Activated T-cell treated with anti-CD3 and anti-CD28 coated beads for 24 hours (primary cell): ENCODE results near the gene BTLA.
"Not testable (repeated sequence)": the region's sequence is repeated elsewhere in the genome, so short reads cannot be mapped to it uniquely, and the experiment has no call there.

Source experiments
- DNase-seq: peaks from one replicate; pipeline ENCODE4 v3.0.0-alpha.2; 2020; ENCODE audit warnings: low read depth

Gene BTLA

DNA sequence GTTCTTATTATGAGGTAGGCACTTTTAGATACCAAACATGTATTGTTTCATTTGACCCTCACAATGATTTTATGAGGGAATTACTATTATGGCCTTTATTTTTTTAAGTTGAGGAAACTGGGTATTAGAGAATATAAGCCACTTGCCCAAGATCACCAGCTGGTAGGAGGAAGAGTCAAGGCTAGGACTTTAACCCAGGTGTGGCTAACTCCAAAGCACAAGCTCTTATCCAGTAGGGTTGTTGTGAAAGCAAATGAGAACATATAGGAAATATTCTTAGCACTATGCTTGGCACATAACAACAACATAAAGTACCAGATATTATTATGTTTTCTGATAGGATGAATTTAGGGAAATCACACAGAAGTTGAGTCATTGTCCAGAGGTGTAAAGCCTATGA is 7.9 kb downstream of the BTLA start:
- DNase-seq = no peak

DNA sequence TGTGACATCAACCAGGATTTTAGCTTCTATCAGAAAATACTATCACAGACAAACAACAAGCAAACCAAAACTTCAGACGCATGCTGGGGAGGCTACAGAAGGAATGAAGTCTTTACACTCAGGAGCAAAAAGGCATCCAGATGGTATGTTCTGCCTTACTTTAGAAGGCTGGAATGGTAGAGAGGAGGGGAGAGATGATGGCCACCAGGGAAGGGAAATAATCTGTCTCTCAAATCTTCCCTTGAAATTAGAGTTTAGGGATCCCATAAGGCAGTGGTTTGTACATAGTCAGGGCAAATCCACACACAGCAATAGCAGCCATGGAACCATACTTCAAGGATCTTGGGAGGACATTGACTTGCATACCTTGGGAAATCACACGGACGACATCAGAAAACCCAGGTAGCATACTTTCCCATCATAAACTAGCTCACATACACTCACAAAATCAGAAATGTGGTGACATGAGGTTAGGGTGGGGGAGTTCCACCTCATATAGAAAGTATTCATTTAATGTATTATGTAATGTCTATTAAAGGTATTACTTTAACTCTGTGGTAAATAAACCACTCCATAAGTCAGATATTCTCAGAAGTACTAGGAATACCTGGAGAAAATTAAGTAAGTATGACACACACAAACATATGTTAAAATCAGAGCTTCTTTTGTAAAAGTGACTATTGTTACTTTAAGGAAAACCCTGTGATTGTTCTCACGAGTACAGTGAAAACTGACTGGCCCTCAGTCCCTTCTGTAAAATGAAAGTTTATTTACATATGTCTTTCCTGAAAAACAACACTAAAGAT is 9.4 kb downstream of the BTLA start:
- DNase-seq = no peak

DNA sequence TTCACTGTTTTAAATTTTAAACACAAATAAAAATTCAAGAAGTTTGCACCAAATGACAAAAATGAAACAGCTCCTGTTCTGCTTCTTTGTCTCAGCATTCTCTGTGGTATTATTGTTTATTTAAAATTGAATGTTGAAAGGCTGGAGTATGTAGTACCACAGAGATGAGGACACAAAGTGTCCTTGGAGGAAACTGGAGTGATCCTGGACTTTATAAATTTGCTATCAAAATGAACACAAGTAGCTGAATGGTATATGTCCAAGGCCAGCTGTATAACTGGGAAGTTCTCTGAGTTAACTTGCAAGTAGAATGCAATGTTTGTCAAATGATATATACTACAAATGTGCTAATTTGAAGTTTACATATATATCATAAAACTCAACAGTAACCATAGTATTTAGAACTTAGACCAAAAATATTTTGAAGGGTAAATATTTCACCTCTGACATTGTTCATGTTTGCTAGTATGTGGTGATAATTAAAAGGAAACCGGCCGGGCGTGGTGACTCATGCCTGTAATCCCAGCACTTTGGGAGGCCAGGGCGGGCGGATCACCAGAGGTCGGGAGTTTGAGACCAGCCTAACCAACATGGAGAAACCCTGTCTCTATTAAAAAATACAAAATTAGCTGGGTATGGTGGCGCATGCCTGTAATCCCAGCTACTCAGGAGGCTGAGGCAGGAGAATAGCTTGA is 12.3 kb downstream of the BTLA start:
- no peak for DNase-seq

DNA sequence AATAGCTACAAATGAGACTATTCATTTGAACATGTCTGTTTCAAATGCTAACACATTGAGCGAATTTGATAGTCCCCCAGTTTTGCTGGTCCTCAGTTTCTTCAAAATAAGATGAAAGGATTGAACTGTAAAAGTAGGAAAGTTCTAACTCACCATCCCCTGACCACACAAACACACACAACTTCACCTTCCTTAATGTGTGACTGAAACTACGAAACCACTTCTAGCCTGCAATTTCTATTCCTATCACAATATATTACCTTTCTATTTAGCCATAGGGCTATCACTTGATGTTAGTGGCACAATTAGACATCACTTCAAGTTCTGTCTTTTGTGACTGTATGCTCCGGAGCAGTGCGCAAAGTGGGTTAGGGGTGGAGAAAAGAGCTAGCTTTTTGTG is 14.9 kb downstream of the BTLA start:
- no peak for DNase-seq

DNA sequence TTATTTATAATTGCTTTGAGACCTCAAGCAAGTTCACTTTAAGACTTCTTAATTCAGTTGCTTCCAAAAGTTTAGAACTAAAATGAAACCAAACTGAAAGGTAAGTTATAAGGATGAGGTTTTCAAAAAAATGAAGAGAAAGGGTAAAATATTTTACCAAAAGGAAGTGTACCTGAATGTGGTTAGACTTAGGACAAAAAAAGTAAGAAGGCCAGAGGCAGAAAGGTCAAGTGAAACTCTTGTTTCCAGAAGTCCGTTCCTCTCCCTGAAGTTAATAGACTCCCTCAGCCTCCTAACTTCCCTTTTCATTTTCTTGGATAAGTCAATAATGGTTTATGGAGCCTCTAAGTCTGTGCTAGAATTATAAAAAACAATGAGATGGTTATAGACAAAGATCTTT is 16.6 kb downstream of the BTLA start:
- no peak for DNase-seq

DNA sequence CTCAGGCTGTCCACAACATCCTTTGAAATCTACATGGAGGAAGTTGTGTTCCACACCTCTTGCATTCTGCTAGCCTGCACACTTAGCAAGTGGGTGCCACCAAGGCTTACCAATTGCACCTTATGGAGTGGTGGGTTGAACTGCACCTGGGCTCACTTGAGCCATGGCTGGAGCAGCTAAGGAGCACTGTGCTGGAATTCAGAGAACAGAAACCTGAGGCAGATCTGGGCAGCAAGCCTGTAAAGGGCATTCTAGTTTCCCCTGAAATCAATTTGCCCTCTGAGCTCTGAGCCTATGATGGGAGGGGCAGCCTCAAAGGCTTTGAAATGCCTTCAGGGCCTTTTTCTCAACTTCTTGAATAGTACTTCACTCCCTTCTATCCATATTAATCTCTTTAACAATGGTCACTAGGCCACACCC is 18.0 kb downstream of the BTLA start:
- no peak for DNase-seq

DNA sequence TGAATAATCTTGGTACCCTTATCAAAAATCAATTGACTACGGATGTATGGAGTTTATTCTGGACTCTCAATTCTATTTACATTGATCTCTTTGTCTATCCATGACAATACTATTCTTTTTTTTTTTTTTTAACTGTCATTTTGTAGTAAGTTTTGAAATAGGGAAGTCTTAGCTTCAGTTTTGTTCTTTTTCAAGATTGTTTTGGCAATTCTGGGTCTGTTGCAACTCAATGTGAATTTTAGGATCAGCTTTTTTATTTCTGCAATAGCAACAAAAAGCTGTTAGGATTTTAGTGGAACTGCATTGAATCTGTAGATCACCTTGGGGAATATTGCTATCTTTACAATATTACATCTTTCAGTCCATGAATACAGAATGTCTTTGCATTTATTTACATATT is 21.4 kb downstream of the BTLA start:
- DNase-seq = no peak

DNA sequence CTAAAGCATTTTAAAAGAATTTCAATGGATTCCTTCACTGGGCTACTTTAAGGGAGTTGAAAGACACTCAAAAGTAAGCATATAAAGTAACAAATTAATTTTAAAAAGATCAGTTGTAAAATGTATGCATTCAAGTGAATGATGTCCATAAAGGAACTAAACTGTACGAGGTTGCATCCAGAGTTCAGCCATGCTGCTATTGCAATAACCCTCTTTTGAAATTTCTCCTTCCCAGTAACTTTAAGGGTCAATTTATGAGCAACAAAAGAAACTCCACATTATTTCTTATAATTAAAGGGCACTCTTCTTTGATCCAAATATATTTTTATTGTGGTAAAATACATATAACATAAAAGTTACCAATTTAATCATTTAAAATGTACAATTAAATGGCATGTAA is 22.9 kb downstream of the BTLA start:
- no peak for DNase-seq

DNA sequence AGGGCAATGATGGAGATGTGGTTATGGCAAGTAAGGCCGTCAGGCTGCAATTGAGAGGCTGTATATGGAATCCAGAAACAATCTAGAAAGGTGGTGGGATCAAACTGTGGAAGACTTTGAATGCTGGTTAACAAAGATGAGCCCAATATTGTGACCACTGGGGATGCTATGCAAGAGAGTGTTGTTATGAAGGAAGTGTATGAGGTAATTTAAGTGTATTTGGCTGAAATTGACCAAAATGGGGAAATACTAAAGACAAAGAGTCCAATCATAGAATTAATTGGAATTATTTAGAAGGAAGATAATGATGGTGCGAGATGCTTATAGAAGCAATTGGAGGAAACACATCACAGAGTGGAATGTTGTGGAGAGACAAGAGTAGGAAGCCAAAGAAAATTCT is 24.5 kb downstream of the BTLA start:
- no peak for DNase-seq

DNA sequence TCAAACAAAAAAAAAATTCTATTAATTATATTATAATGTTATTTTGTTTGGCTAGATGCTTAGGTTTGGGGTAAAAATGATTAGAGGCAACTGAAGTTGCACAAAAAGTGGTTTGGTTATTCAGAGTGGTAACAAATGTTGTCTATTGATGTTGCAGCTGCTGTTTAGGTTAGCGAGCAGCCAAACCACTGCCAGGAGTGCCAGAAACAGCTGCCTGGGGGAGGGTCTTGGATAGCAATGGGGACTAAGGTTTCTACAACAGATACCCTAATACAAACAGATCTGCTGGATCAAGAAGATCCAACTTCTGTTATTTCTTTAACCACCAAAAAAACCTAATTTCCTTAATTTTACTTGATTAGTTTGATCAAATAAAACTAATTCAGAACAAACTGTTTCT is 26.6 kb downstream of the BTLA start:
- no peak for DNase-seq

DNA sequence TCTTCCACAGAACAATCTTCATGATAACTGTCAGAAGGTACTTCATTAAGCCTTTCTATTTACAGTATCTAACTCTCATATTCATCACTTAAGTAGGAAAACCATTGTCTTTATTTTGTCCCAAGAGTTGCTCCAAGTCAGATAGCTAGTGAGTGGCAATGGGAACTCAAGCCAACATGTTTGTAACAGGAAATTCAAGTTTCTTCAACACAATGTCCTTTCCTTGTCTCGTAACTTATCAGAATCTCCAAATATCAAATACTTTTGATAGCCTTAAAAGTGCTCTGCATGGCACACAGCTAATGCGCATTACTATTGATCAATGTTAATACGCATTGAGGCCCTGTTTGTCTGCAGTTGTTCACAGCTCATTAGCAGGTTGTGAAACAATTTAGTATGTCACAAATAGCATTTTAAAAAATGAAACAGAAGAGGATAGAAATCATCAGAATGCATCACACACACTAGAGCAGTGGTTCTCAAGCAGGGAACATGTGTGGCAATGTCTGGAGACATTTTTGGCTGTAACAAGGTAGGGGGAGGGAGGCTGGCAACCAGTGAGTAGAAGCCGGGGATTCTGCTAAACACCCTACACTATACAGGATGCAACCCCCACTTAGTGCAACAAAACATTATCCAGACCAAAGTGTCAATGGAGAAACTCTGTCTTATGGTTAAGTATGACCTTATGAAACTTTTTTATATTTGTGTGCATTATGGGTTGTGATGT is 27.5 kb downstream of the BTLA start:
- no peak for DNase-seq

DNA sequence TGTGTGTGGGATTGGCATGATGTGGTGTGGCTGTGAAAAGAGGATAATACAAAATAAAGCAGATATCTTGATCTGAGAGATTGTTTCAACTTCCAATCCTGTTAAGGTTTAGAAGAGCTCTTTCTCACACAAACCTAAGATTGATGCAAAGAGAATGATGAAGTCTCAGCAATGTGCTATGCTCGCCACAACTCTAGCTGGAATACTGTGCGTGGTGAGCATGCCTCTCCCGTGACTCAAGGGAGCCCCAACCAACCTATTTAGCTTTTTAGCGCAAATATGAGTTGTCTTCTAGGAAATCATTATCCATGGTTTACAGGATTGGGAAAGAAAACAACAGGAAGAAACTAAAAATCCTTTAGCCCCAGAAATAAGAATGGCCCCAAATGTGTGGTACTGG is 28.5 kb downstream of the BTLA start:
- no peak for DNase-seq

DNA sequence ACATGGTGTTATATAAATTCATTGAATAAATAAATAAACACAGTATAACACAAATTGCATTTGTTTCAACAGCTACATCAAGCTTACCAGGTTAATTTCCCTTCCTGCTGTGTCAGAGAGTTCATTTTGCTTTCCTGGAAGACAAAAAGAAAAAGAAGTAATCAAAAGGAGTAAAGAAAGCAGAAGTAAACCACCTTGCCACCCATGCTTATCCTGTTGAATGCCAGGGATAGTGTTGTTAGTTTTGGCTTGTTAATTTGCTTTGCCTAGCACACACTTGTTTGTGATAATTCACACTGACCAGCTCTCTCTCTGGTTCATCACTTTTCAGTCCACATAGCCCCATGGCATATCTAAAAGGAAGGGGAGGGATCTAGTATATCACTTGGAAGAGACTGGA is 29.6 kb downstream of the BTLA start:
- DNase-seq = no peak

DNA sequence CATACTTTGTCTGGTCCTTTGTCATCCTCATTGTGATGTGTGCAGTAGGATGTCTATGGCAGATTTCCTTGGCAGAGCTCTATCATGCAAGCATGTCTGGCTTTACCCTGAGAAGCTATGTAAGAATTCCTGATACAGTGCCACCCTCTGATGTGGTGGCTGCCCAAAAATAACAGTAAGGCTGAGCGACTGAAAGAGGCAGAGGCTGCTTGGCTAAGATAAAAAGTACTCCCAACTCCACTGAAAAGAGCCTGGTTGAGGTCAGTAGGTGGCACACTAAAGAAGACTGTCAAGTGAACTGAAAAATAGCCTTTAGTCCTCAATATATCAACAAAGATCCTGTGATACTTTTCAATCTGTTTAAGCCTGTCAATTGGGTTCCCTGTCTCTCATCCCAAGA is 31.7 kb downstream of the BTLA start:
- DNase-seq = no peak

DNA sequence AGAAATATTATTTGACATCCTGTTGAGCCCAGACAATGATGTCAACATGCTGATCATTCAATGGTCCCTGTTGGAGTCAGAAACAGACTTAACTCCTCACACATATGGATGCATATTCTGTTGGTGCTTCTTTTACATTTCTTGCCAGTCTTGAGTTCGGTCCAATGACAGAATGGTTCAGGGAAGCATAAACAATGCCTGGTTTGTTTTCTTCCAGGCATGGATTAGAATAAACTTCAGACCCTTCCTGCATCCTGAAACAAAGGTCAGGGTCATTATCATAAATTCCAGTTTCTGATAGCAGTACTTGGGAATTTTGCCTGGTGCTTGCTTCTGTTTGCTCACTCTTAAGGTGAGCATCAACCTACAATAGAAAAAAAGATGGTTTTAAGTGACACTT is 33.3 kb downstream of the BTLA start:
- no peak for DNase-seq

DNA sequence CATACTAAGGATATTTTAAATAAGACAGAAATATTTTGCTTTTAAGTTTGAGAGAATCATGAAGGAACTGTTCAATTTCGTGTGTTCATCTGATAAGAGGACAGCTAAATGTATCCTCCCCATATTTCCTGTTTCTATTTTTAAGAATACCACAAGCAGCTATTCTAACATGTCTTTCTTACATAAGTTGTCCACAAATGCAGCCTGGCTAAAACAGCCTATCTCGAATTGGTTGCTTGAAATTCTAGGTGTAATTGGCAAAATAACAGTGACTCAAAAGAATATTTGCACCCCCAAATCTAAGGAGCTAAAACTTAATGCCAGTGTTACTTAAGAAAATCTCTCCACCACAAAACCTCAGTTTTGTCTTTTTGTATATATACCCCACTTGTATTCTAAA is 35.0 kb downstream of the BTLA start:
- DNase-seq = no peak

DNA sequence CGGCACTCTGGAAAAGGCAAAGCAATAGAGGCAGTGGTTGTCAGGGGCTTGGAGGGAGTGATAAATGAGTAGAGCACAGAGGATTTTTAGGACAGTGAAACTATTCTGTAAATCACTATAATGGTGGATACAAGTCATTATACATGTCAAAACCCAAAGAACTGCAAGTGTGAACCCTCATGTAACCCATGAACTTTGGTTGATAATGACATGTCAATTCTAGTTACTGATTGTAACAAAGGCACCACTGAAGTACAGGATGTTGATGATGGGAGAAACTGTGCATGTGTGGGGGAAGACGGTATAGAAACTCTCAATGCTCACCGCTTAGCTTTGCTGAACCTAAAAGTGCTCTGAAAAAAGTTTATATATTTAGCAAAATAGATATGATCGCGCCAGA is 36.0 kb downstream of the BTLA start:
- no peak for DNase-seq

DNA sequence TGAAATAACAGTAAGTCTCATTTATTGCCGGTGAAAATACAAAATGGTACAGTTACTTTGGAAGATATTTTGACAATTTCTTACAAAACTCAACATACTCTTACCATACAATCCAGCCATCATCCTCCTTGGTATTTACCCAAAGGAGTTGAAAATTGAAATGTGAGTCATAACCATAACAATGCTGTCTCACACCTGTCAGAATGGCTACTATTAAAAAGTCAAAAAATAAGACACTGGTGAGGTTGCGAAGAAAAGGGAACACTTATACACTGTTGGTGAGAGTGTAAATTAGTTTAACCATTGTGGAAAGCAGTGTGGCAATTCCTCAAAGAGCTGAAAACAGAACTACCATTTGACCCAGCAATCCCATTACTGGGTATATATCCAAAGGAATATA is 37.5 kb downstream of the BTLA start:
- DNase-seq = not testable (repeated sequence)

DNA sequence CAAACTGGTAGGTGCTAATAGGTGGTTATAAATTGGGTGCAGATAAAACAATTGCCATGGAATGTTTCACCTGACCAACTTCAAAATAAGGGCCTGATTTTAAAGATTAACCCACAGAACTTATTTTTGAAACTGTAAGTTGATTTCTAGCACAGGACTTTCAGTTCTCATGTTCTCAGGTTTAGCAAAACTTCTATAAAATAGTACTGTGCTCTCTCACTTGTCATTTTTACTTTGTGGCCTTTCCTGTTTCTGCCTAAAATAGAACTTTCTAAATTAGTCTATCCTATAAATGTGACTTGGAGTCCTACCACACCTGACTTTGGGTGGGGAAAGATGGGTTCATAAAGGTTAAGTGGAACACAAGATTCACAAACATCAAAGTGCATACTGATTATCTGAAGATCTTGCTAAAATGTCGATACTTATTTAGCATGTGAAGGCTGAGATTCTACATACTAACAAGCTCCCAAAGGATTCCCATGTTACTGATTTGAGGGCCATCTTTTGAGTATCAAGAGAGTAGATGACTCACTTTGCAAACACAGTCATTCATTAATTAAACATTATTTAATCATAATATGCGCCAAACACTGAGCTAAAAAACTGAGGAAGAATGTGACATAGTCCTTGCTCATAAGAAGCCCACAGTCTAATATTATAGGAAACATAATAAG is 38.6 kb downstream of the BTLA start:
- DNase-seq = no peak

DNA sequence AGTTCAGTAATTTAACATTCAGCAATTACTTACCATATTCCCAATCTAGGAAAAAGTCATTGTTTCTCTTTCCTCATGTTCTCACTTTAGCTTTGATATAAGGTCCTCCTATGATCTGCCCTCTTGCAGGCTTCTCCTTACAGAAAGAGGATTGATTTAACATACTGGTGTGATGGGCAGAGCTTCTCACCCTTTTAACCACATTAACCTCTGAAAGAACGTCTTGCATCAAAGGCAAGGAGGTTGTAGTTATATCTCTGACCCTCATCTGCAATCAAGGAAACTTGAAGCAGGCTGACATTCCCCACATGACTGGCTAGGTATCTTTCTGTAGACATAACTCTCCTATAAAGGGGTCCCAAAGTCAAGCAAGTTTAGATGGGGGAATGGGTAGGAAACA is 39.5 kb downstream of the BTLA start:
- no peak for DNase-seq

DNA sequence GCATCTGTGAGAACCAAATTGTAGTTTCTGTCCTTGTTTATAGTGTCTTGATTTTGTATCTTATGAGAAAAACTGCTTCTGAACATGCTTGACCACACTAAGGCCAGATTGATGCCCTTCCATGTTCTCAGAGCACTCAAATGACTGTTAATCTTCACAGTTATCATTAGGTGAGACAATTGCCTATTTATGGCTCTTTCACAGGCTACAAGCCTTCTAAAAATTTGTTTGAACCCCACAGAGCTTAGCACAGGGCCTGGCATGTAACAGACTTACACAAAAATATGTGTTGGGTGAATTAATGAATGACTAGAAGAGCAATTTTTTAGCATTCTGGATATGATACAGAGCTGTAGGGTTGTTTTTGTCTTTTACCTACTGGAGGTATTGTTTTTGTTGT is 43.1 kb downstream of the BTLA start:
- no peak for DNase-seq

DNA sequence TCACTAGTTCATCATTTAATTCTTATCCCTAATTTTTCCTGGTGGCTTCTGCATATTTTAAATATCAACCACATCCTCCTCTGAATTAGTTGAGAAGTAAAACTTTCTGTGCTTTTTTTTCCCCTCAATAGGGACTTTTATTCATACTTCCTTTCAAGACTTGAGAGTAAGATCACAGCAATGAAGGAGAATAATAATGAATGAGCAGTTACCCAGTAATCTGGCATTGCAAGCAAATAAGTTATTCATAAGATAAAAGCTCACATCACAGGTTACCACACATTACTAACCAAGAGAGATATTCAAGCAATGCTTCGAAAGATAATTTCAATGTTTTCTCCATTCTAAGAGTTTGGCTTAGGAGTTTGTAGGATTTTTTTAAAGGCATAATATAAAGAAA is 50.3 kb downstream of the BTLA start:
- no peak for DNase-seq

DNA sequence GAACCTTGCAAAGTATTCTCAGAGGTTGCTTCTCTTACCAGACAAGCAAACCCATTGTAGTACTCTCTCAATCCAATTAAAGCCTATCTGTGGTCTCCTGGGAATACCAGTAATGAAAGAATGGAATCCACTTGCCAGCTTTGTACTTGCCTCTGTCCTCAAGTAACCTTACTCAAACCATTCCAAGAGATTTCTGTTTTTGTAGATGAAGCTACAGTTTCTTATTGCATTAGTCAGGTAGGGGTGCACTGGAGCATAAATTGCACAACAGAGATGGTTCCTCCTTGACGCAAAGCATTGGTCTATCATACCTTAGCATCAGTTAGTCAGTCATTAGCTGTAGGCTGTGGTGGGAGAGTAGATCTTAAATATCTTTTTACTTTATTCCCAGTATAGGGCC is 52.9 kb downstream of the BTLA start:
- no peak for DNase-seq
